Keratinocyte (primary cell): ENCODE results near the gene UPK3A.
"Not testable (repeated sequence)": the region's sequence is repeated elsewhere in the genome, so short reads cannot be mapped to it uniquely, and the experiment has no call there.

Experiments
- CTCF ChIP-seq, 3 experiments: IDR thresholded peaks in 1 of 3; conservative IDR thresholded peaks in 1 of 3; optimal IDR thresholded peaks in 1 of 3; 2 replicates in 2 of 3; 3 replicates in 1 of 3; pipeline versions ENCODE3 to v1.5.1; 2011; ENCODE audit warnings: low read length in 3 of 3, mild to moderate bottlenecking in 3 of 3, moderate library complexity in 2 of 3, control low read depth in 1 of 3, inconsistent platforms in 1 of 3; ENCODE audit not compliant: insufficient read depth in 2 of 3; ENCODE audit errors: extremely low read depth in 1 of 3
- EZH2 ChIP-seq: IDR thresholded peaks from one replicate; pipeline ENCODE4 v1.6.1; 2012; ENCODE audit warnings: inconsistent platforms, mild to moderate bottlenecking, low read length, moderate library complexity

GRCh38 chr22:45328261-45328660 lies 43.5 kb downstream of the UPK3A start:
- TF ChIP-seq CTCF (optimal IDR thresholded peaks at IDR 0.05 in 1 of 3, IDR thresholded peaks at IDR 0.05 in 1 of 3, conservative IDR thresholded peaks at IDR 0.05 in 1 of 3; ENCODE audit: extremely low read depth in 1 of 3, insufficient read depth in 2 of 3, low read length in 3 of 3); EZH2: not testable (repeated sequence)
